Left renal pelvis (tissue), 4 donors: Measurements from ENCODE around the gene SEMA3B. TPM values are rescaled to one million over a fixed set of nuclear protein-coding genes. Genes with fewer than 3 reads are reported as not detected.
"Not testable (repeated sequence)": the region's sequence is repeated elsewhere in the genome, so short reads cannot be mapped to it uniquely, and the experiment has no call there.

ENCODE experiments used
- DNase-seq, 4 donors: peaks; one replicate each; pipeline ENCODE4 v3.0.0-alpha.2; 2013; ENCODE audit warnings: low read depth in 4 of 4, low spot score in 3 of 4
- polyA plus RNA-seq, 4 donors: library from polyadenylated mRNA; unstranded; fragments of 120-200 nt; gene quantifications; one replicate each; pipeline ENCODE4 v1.2.1, GENCODE V29; 2013; ENCODE audit not compliant: insufficient read length in 4 of 4

Gene SEMA3B
- polyA plus RNA-seq, 4 donors, result 76.6 to 119 (median 92.0) TPM

GRCh38 chr3:50304601-50305000 is 35.7 kb downstream of the SEMA3B start:
- no peak for DNase-seq

GRCh38 chr3:50312041-50312440 is 43.1 kb downstream of the SEMA3B start:
- not testable (repeated sequence) for DNase-seq

DNA sequence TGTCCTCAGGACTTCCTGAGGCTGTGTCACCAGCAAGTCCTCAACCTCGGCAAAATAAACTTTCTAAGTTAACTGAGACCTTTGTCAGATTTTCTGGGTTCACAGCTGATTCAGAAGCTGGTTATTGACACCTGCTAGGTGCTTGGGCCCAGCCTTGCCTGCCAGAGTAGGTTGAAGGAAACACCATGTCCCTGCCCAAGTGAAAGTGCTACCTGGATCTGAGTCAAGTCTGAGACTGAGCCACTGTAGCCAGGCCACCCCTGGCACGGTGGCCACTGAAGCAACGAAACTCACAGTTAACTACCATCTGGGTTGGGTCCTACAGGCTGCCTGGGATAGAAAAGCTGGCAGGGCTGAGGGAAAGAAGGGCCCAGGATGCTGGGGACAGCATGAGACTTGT is 45.4 kb downstream of the SEMA3B start:
- no peak for DNase-seq

DNA sequence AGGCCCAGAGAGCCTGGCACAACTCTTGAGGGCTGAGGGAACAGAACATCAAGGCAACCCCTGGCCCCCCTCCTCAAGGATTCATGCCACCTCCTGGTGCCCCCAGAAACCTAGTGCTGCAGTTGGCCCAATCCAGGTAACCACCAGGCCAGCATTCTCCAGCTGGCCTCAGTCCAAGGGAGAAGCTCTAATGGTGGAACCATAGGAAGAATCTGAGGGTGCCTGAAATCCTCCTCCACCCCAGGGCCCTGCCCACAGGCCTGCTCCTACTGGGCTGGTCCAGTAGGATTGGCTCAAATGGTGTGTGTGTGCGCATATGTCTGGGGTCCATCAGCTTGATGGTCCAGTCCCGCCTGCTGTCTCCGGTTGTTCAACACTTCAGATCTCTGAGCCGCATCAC is 45.9 kb downstream of the SEMA3B start:
- DNase-seq, result no peak

DNA sequence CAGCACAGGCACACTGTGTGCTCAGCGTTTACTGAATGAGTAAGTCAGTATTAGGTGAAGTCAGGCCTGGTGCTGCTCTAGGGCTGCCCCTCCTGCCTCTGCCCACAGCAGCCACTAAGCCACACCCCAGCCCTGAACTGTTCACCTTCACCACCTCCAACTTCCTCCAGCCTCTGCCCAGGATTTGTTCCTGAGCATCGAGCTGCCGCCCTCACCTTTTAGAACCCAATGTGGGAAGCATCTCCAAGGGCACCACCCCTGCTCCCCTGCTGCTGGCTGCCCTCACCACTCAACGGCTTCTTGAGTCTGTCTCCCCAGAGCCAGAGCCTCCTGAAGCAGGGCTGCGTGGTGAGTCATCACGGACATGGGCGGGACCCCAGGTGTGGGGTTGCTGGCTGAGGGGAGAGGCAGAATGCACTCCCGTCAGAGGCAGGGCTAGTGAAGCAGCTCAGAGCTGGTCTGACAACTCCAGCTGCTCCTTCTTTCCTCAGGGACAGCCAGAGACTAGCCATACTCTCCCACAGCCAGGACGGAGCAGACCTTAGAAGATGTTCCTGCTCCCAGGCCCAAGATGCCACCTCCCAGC is 47.8 kb downstream of the SEMA3B start:
- no peak for DNase-seq

DNA sequence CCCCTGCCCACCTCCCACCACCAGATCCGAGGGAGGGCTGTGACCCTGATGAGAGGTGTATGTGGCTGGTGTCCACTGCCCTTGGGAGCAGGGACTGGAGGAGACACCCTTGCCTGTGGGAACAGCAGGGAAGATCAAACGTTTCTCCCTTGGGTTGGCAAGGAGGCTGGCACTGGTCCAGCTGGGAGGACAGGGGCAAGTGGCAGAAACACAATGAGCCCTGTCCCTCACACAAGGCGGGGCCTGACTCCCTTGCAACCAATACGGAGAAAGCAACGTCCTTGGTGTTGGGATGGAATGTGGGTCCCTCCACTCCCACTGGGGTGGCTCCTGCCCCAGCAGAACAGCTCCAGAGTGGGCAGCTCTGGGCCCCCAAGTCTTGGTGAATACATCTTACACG is 48.4 kb downstream of the SEMA3B start:
- DNase-seq, result no peak

DNA sequence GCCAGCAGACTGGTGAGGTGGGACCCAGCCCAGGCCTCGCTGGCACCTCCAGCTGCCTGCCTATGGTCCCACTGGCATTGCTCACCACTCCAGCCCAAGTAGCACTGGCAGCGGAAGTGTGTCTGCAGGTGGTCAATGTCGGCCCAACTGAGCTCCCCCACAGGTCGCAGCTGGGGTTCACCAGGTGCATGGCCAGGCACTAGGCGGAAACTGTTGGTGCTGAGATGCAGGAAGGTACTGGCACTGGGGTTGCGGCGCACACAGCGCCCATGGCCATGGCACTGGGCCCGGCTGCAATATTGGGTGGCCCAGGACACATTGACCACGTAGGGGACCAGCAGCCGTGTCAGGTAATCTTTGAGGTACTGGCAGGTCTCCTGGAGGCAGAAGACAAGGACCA is 49.2 kb downstream of the SEMA3B start:
- no peak for DNase-seq

DNA sequence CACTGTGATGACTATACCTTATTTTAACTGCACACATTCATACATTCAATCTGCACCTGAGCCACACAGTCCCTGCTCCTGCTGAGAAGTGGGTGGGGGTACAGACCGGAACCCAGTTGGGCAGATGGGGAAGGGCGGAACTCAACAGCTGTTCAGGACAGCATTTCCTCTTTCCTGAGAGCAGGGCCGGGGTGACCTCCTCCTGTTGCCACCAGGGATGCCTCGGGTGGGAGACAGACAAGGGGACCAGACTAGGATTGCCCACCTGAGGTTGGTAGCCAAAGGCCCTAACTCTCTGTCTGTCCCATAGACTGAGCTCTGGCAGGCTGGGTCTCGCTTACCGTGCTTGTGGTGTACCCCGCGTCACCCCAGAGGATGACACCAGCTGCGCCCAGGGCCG is 49.7 kb downstream of the SEMA3B start:
- no peak for DNase-seq

- no peak for DNase-seq
These were observed 50.4 kb downstream of the SEMA3B start for GRCh38 chr3:50319181-50319893.

GRCh38 chr3:50319894-50320625 is 51.1 kb downstream of the SEMA3B start:
- no peak for DNase-seq

GRCh38 chr3:50320853-50321335 is 51.9 kb downstream of the SEMA3B start:
- DNase-seq, result peak in 1 of 4 donors; percentile 76

DNA sequence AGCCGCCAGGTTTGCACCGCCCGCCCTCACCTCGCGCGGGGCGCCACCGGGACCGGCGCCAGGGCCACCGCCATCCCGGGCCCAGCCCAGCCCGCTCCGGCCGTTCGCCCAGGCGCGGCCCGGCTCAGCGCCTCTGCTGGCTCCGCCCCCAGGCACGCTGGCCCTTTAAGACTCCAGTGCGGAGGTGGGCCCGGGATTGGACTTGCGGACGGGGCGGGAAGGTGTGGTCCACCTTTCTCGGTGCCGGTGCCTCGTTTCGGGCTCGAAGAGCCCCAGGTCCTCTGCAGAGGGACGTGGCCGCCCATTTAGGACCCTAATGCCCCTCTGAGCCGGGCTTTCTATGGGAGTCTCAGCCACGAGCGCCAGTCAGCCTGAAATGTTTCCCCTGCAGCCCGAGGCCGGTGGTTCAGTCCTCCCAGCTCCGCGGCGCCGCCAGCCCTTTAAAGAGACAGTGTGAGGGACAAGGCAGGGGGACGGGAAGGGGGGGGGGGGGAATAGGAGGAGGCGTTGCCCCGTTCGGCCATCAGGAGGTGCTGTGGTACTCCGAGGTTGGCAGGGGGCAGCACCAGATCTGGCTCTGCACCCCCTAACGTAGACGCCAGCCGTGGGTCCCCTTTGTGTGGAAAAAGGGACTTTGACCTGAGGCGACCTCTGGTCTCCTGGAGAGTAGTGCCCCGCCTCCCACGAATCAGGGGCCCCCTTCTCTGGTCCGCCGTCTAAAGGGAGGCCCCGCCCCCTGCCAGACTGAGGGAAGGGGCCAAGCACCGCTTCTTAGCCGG is 52.6 kb downstream of the SEMA3B start:
- peak in 3 of 4 donors; percentile 82 to 84 (median 82) for DNase-seq

DNA sequence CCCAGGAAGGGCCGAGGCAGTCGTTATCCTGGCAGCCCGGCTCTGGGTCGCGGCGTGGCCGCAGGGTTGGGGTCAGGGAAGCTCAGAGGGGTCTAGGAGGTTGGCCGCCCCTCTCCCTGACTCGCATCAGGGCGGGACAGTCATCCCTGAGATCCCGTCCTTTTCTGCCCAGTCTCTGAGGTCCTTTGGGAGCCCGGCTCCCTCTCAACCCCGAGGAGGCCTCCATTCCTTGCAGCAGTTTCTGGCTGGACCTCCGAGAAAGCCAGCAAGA is 53.1 kb downstream of the SEMA3B start:
- no peak for DNase-seq

DNA sequence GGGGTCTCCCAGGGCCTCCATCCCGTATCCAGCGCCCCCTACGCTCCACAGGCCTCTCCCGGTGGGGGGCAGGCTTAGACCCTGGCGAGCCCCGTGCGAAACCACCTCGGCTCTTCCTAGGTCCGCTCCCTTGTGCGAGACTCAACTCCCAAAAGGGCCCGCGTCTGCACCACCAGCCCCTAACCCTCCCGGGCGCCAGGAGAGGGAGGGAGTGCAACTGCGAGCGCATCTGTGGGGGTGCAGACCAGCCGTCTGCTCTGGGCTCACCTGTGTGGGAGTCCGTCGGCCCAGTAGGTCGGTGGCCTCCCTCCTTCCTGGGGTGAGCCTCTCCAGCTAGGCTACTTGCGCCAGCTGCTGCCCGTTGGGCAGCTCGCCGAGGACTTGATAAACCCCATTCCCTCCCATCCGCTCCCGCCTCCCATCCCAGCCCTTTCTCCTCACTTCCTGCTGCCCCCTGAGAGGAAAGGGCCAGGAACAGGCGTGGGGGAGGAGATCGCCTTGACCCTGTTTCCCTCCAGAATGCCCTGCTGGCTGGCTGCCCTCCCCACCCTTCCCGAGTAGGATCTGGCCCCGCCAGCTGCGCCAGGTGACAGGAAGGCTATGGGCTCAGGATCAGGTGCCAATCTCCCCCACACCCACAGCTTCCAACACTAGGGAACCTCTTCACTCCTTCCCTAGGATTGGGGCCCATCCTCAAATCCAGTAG is 53.6 kb downstream of the SEMA3B start, which contains the start of gene HYAL2:
Gene HYAL2 (minus strand): TSS at position 360 of the 706 bp plus-strand sequence. CDS start 2,256 bp downstream, outside the sequence.
- DNase-seq, result no peak

- no peak for DNase-seq
These were observed 54.2 kb downstream of the SEMA3B start for GRCh38 chr3:50323092-50323600.

GRCh38 chr3:50323614-50324199 is 54.8 kb downstream of the SEMA3B start:
- no peak for DNase-seq

DNA sequence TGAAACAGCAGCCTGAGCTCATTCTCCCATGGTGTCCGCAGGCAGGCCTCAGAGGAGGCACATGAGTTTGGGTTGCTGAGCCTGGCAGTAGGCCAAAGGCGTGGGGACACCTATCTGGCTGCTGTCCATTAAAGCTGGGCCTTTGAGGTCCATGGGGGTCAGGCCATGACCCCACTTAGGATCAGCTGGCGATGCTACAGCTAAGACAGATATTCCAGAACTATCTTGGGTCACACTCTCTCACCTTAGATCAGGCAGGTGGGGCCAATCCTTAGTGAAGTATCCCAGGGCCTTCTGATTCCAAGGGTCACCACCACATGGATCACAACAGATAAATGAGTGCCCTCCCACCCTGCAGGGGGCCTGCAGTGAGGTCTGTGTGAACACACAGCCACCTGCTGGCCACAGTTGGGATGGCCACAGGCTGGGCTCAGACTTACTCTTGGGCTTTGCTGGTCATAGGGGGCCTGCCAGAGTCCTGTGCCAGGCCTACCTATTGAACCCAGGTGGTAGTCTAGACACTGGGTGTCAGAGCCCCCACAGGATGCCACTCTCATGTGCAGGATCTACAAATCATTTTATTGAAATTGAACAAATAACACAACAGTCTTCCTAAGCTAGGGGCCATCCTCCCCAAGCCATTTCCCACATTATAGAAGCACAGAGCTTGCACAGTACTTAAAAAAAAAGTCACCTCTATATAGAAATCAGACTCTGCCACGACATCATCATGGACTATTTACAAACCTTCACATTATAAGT is 55.6 kb downstream of the SEMA3B start:
- no peak for DNase-seq

DNA sequence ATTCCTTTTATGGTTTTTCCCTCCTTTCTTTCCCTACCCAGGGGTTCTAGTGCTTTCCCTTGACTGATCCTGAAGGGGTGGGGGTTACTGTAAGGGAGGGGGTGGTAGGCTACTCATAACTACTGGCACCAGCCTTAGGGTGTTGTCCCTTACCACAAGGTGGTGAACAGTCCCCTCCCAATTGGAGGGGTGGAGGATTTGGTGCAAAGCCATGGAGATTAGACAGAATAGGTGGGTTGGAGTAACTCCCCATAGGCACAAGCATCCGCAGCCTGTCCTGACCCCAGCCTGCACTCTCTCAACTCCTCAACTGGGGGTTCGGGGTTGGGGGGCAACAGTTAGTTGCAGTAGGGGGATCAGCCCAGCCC is 56.1 kb downstream of the SEMA3B start:
- no peak for DNase-seq

- no peak for DNase-seq
These were observed 56.7 kb downstream of the SEMA3B start for GRCh38 chr3:50325497-50326181.
